Hair follicular keratinocyte (primary cell): Measurements from ENCODE around the gene MMAB. TPM values are rescaled to one million over a fixed set of nuclear protein-coding genes. Genes with fewer than 3 reads are reported as not detected.

ENCODE experiments used
- total RNA-seq: library from RNA; depleted of rRNA; stranded (reverse); fragments of >200 nt; gene quantifications from 2 replicates; pipeline ENCODE4 v1.2.3, GENCODE V29; 2015

Gene MMAB
- 77.7 and 78.1 TPM in 2 replicates for total RNA-seq

DNA sequence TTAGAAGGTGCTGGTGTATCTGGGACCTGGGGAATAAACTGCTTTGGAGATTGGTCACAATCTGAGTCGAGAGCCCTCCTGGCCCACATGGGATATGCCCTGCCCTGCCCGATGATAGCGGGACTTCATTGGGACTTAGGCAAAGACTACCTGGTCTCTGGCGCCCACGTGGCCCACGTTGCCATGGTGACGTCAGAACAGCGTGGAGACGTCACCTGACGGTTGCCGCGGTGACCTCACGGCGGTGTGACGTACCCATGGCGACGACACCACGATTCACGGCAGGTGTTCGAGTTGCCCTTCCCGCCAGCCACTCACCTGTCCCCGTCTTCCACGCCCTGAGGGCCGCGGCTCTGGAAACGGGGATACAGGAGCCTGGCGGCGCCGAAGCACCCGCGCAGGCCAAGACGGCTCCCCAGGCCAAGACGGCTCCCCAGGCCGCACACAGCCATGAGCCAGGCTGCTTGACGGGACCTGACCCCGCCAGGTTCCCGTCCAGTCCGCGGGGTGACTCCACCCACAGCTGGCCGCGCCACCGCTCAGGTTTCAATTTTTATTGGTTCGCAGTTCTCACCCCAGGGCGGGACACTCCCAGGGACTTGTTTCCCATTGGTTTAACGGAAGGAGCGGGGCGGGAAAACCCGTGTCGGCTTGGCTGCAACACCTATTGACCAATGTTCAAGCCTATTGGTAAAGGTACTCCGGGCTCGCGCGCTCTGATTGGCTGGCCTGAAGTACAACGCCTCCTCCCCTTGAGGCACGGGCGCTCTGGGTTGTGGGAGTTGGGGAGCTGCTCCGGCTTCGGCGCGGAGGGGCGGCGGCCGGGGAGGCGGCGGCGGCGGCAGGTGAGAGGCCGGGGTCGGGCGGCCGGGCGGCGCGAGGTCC lies at the start of gene MMAB, which contains the start of gene MVK:
TSS of gene MMAB (minus strand) at position 476 of the 885 bp plus-strand sequence. CDS start at position 452, 24 bp downstream.
TSS of gene MVK (plus strand) at position 766 of the 885 bp plus-strand sequence. CDS start 1,029 bp downstream, outside the sequence.

Other genes starting within 250 kb of the MMAB start
- gene MYO1H, start 225.6 kb downstream of the MMAB start, total RNA-seq, result not detected in 2 replicates
- 30.1 and 35.2 TPM in 2 replicates for gene KCTD10, start 96.2 kb downstream of the MMAB start, total RNA-seq
- gene UBE3B, start 95.9 kb downstream of the MMAB start, total RNA-seq, result 26.9 and 51.9 TPM in 2 replicates
- gene MVK, start 290 bp upstream of the MMAB start, total RNA-seq, result 47.9 and 61.4 TPM in 2 replicates
- gene FAM222A, start 140.3 kb upstream of the MMAB start, total RNA-seq, result 0.72 TPM in 1 of 2 replicates, not detected in the other